Endothelial cell of hepatic sinusoid (primary cell): ENCODE results near the gene PRKAR2B.
"Not testable (repeated sequence)": the region's sequence is repeated elsewhere in the genome, so short reads cannot be mapped to it uniquely, and the experiment has no call there.

ENCODE experiments used
- in situ Hi-C: cut with HindIII; loops from 2 replicates; pipeline ENCODE4 v1.10.0; 2017; ENCODE audit warnings: low sequenced_read_pairs

Gene PRKAR2B

DNA sequence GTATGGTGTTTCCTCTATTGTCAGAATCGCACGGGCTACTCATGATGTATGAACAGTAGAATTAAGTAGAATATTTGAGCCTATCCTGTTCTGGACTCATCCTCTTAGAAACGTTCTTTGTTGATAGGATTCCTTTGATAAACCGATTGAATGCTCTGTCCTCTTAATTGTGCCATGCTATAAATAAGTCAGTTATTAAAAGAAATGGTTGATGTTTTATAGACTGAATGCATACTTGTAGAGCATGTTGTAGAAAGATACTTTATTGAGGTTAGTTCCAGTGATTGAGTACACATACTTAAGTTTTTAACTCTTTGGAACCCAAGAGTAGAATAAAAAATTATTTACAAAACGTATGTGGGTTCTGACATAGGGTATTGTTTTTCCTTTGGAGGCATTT lies 69.4 kb downstream of the PRKAR2B start:
- in situ Hi-C loops: no loop called here

GRCh38 chr7:107115114-107115513 lies 70.6 kb downstream of the PRKAR2B start:
- in situ Hi-C loops: no loop called here

DNA sequence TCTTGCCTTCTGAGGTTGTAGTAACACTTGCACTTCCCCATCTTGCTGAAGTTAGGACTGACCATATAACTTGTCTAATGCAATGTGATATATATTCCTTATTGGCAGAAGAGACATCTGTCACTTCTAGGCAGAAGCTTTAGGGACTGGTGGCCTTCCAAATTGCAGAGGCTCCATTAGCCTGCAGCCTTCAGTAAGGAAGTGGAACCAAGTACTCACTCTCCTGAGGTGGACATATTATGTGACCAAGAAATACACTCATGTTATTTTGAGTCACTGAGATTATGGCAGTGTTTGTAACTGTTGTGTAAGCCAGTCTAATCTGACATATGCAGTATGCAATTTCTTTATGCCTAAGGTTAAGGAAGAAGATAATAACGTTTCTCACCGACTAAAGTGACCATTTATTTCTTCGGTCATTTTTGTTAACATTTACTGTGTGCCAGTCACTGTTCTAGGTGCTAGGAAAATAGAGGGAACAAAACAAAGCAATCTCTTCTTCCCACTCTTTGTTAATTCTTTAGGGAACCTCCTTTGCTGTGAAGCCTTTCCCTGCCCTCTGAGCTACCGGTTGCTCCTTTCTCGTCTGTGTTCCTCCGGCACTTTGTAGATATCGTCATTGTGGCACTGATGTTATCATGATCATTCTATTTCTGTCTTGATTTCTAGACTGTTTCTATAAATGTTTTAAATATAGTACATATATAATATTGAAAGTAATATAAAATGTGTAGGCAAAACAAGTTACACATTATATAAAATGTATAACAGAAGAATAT lies 71.4 kb downstream of the PRKAR2B start:
- in situ Hi-C loops: no loop called here

- in situ Hi-C loops: no loop called here
Measured at GRCh38 chr7:107118109-107118900, 73.8 kb downstream of the PRKAR2B start.

DNA sequence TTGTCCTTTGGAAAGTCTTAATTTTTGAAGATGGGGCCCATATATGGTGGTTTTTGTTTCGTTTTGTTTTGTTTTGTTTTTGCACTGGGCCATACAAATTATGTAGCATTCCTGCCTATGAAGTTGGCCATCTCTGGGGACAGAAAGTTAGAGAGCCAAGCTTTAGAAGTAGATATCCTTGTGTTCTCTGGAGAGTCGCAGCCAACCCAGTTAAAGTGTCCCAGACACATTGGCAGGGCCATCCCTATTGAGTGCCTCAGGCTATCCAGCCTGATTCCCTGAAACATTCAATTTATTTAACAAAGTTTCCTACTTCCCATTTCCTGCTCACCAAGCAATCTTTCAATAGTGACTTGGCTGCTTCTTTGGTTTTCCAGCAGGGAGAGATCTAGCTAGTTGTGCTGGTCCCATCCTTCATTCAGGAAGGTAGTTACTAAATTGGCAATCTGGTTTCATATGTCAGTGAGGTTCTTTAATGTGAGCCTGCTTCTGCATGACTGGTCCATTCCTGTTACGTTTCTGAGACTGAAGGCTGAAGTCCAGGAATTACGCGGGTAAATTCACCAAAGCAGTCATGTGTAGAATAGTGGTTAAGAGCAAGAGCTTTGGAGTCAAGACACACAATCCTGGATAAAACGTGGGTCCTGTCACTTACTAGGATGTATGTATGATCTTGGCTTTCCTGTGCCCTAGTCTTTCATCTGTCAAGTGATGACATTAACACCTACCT lies 75.0 kb downstream of the PRKAR2B start:
- in situ Hi-C loops: no loop called here

DNA sequence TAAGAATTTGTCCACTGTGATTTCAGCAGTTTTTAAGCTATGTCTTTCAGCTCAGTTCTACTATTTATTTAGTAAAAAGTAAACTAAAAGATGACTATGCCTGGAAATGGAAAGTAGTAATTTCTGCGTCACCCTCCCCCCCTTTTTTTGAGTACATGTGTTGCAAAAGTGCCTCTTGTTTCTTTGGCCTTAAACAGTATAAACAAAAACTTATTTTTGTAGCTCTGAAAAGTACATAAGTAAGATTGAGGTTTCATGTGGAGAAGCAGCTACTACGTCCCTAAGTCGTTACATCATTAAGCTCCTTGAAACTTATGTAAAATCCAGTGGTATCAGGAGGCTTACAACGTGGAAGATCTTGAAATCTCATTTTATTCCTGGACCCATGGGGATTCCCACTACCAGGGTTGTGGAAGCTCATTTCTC lies 78.0 kb downstream of the PRKAR2B start:
- in situ Hi-C loops: no loop called here

GRCh38 chr7:107123392-107123791 lies 78.9 kb downstream of the PRKAR2B start:
- in situ Hi-C loops: no loop called here

DNA sequence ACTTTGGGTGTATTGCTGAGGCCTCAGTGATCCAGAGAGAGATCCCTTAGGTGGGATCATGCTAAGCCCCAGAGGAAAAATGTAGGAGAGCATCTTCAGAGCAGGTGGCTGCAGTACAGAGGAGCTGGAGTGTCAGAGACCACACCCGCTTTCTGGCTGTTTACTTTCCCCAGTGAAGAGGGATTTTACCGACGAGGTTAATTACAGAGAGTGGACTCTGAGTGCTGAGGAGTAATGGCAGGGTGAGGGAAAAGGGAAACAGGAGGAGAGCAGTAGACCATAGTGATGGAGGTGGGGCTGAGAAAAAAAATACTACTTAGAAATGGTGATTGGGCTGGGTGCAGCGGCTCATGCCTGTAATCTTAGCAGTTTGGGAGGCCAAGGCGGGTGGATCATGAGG lies 81.0 kb downstream of the PRKAR2B start:
- in situ Hi-C loops: no loop called here

GRCh38 chr7:107128217-107128616 lies 83.7 kb downstream of the PRKAR2B start:
- in situ Hi-C loops: no loop called here

- in situ Hi-C loops: no loop called here
Measured at GRCh38 chr7:107128748-107129147, 84.2 kb downstream of the PRKAR2B start.

DNA sequence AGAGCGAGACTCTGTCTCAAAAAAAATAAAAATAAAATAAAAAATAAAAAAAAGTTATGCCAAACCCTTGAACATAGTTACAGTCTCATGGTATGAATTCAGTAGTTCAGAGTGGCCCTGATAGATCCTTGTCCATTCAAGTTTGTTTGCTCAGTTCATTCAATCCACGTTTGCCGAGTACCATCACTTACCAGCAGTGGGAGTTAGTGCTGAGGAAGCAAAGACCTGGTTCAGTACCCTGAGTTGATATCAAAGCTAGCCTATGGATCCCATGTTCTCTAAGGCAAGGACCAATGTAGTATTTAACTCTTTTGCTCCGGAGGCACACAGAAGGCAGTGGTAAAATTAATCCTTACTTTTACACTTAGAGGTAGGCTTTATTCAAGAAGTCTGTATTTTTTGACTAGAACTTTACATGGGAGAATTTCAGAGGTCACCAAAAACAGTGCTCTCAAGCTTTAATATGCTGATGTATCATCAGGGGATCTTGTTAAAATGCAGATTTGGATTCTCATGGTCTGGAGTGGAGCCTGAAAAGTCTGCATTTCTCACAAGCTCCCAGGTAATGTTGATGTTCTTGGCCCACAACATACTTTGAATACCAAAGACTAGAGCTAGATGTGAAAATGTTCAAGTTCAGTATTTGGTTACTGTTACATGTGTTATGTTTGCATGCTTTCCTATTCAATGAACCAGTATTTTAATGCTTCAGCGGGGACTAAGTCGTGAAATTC lies 86.1 kb downstream of the PRKAR2B start:
- in situ Hi-C loops: no loop called here

DNA sequence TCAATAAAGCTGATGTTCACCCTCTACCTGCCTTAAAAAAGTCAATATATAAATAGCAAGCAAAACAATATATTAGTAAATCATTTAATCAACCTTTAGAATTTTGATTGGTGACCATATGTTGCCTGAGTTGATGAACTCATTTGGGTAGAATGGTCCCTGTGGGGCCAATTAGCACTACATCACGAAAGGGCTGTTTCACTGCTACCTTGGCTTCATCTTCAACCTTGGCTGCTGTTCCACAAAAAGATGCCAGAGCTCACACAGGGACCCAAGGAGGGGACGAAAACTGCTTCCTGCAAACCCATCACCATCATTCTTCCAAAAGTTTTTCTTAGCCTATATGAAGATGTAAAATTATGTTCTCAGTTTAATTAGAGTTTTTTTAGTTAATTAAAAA lies 88.9 kb downstream of the PRKAR2B start:
- in situ Hi-C loops: no loop called here

GRCh38 chr7:107138696-107139420 lies 94.4 kb downstream of the PRKAR2B start:
- in situ Hi-C loops: no loop called here

DNA sequence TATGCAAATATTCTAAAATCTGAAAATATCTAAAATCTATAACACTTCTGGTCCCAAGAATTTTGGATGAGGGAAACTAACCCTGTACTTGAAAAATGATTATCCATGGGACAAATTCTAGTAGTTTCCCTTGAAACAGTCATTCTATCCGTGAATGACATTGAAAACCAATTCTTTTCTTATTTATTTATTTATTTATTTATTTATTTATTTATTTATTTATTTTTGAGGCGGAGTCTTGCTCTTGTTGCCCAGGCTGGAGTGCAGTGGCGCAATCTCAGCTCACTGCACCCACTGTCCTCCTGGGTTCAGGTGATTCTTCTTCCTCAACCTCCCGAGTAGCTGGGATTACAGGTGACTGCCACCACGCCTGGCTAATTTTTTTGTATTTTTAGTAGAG lies 99.4 kb downstream of the PRKAR2B start:
- in situ Hi-C loops: not testable (repeated sequence)

DNA sequence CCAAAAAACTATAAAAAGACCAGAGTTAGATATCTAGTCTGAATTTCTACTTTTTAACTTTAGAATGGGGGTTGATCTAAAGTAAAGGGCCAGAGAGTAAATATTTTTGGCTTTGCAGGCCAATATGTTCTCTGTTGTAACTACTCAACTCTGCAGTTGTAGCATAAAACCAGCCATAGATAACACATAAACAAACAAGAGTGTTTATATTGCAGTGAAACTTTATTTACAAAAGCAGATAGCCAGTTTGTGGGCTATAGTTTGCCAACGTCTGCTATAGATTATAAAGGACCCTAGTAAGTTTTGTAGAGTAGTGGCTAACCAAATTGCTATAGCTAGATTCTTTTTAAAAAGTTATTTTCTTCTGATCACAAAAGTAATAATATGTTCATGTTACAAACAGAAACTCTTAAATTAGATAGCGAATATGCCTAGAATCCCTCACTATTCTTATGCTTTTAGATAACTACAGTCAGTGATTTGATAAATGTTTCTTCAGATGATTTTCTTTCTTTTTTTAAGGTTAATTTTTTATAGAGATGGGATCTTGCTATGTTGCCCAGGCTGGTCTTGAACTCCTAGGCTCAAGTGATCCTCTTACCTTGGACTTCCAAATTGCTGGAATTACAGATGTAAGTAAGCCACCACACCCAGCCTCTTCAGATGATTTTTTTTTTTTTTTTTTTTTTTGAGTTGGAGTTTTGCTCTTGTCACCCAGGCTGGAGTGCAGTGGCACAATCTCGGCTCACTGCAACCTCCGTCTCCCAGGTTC lies 100.7 kb downstream of the PRKAR2B start:
- in situ Hi-C loops: no loop called here

DNA sequence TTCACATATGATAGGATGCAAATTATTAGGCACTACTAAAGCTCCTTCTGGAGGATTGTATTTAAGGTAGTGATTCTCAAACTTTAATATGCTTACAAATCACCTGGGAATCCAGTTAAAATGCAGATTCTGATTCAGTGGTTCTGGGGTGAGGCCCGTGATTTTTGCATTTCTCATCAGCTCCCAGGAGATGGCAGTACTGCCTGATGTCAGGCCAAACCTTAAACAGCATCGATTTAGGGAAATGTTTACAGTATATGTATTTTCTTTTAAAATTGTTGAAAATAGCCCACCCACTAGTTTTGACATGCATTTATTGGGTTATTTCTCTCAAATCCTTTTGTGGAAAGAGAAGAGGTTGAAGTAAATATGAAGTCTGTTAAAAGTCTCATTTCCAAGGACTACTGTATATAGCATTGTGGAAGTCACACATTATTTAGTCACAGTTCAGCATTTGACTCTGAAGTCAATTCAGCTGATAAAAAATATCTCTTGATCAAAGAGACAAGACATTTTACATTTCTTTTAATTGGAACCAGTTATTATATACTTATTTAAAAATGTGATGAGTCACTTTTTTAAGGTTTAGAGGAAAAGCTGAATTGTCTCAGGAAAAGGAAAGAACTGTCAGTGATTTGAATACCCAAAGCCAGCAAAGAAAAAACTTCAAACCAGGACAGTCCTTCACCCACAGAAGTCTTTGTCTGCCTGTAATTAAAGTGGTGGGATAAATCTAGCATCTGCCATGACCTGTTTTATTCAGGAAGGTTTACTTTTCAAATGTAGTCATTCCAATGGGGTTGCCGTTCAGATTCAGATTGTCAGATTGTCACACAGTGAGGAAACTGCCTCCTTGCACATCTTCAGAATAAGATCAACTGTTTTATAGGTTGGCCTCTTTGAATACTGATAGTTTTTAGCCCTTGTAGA lies 103.2 kb downstream of the PRKAR2B start:
- in situ Hi-C loops: no loop called here

- in situ Hi-C loops: no loop called here
Measured at GRCh38 chr7:107148721-107149120, 104.2 kb downstream of the PRKAR2B start.

- in situ Hi-C loops: loop anchor here (5.0 to 25.0 kb wide), 2 partner anchors 203 to 363 kb away; no protein-coding TSS in a partner anchor
Measured at GRCh38 chr7:107149863-107150262, 105.4 kb downstream of the PRKAR2B start.
